Testis (tissue), 3 donors: ENCODE measurements around the gene NPDC1. TPM values are rescaled to one million over a fixed set of nuclear protein-coding genes. Genes with fewer than 3 reads are reported as not detected.

Experiments
- DNase-seq: peaks from one replicate; pipeline ENCODE4 v3.0.0-alpha.2; 2019
- H3K27ac ChIP-seq, 2 donors: fragments of 200-600 bp; sonication (generic); one replicate each; pipeline ENCODE4 v1.5.1; 2019
- H3K27me3 ChIP-seq: fragments of 200-600 bp; sonication (generic); one replicate; pipeline ENCODE4 v1.5.1; 2019
- H3K36me3 ChIP-seq: fragments of 200-600 bp; sonication (generic); one replicate; pipeline ENCODE4 v1.5.1; 2017; ENCODE audit warnings: low read depth; ENCODE audit errors: missing control alignments
- H3K4me1 ChIP-seq: fragments of 200-600 bp; sonication (generic); one replicate; pipeline ENCODE4 v1.5.1; 2019
- H3K4me3 ChIP-seq, 2 donors: fragments of 200-600 bp; sonication (generic); one replicate each; pipeline ENCODE4 v1.5.1; 2017 to 2019
- H3K9me3 ChIP-seq: fragments of 200-600 bp; sonication (generic); one replicate; pipeline ENCODE4 v1.5.1; 2017
- CTCF ChIP-seq, 3 experiments: fragments of 450-650 bp in 2 of 3; fragments of 200-600 bp in 1 of 3; sonication (generic) in 1 of 3; IDR thresholded peaks; one replicate each; pipeline ENCODE4 v1.5.1; 2016 to 2019; ENCODE audit warnings: antibody characterized with exemption in 3 of 3, mild to moderate bottlenecking in 2 of 3, moderate library complexity in 1 of 3
- POLR2A ChIP-seq: fragments of 450-650 bp; IDR thresholded peaks from one replicate; pipeline ENCODE4 v1.6.1; 2017; ENCODE audit warnings: antibody characterized with exemption, mild to moderate bottlenecking, moderate library complexity
- WGBS, 2 donors: methylation state at CpG; one replicate each; pipeline ENCODE4 v1.1.5; 2018; 5-methylcytosine and 5-hydroxymethylcytosine counted together
- intact Hi-C: fragments of 100-400 bp; cut with DNase I; formaldehyde crosslinking; loops from one replicate; pipeline ENCODE4 v1.15.1; 2023; ENCODE audit warnings: low total_unique reads
- polyA plus RNA-seq: library from polyadenylated mRNA; stranded (reverse); fragments of 350-450 nt; fragmentation: Illumina TruSeq; extraction: RNeasy Lipid Tissue Mini Kit (QIAGEN cat#74804); gene quantifications from one replicate; pipeline ENCODE4 v1.2.3, GENCODE V29; 2014; ENCODE audit warnings: low read depth, low replicate concordance; ENCODE audit not compliant: insufficient read depth
- total RNA-seq, 2 donors: library from RNA; depleted of rRNA; stranded (reverse); fragments of >200 nt; gene quantifications; one replicate each; pipeline ENCODE4 v1.2.3, GENCODE V29; 2016

Gene NPDC1
- total and polyA plus RNA-seq, 3 donors from 2014 or later = 47.7 to 103 (median 75.9) TPM

GRCh38 chr9:137011156-137011555 is 34.8 kb downstream of the NPDC1 start:
- intact Hi-C loops = no loop called here
- no peaks in the 10 kb centered on the region for H3K36me3 ChIP-seq

GRCh38 chr9:137009938-137010732 is 35.8 kb downstream of the NPDC1 start:
- no peak overlapping the region for H3K4me3 ChIP-seq
- no peaks in the 10 kb centered on the region for H3K27me3 ChIP-seq
- no peaks in the 10 kb centered on the region for H3K9me3 ChIP-seq
- TF ChIP-seq CTCF (IDR thresholded peaks at IDR 0.05) (no peak), POLR2A (no peak)
- H3K4me1 ChIP-seq = peaks cover 22% of the 10 kb centered on the region
- H3K36me3 ChIP-seq = no peaks in the 10 kb centered on the region
- intact Hi-C loops = no loop called here
- no peak overlapping the region for H3K27ac ChIP-seq
- WGBS, 2 donors = 95 to 100% methylated on average over 12 to 45 of the region's 49 CpGs
- DNase-seq = no peak

More at GRCh38 chr9:137011156-137011555, 34.8 kb downstream of the NPDC1 start:
- Histone ChIP-seq H3K9me3 (no peaks in the 10 kb centered on the region), H3K4me1 (peaks cover 19% of the 10 kb centered on the region), H3K4me3 (no peak overlapping the region), H3K27ac (no peak overlapping the region), H3K27me3 (no peaks in the 10 kb centered on the region)
- WGBS, 2 donors = 96 to 97% methylated on average over 23 to 24 of the region's 24 CpGs
- TF ChIP-seq CTCF (IDR thresholded peaks at IDR 0.05) (no peak), POLR2A (no peak)
- DNase-seq = no peak

- no peak for DNase-seq
- no peak for TF ChIP-seq POLR2A
- no peak for TF ChIP-seq CTCF (IDR thresholded peaks at IDR 0.05)
- intact Hi-C loops = no loop called here
- WGBS, 2 donors = 87 to 95% methylated on average over 7 to 9 of the region's 18 CpGs
- Histone ChIP-seq H3K27ac (no peak overlapping the region), H3K36me3 (no peaks in the 10 kb centered on the region), H3K27me3 (no peaks in the 10 kb centered on the region), H3K9me3 (no peaks in the 10 kb centered on the region), H3K4me1 (peaks cover 22% of the 10 kb centered on the region), H3K4me3 (no peak overlapping the region)
Measured at GRCh38 chr9:137009217-137009616, 36.8 kb downstream of the NPDC1 start.

GRCh38 chr9:137008312-137008711 is 37.7 kb downstream of the NPDC1 start:
- Histone ChIP-seq H3K4me3 (no peak overlapping the region), H3K27me3 (no peaks in the 10 kb centered on the region), H3K4me1 (peaks cover 22% of the 10 kb centered on the region), H3K9me3 (no peaks in the 10 kb centered on the region), H3K36me3 (no peaks in the 10 kb centered on the region), H3K27ac (no peak overlapping the region)
- DNase-seq = no peak
- WGBS, 2 donors = 81 to 91% methylated on average over 7 to 13 of the region's 22 CpGs
- intact Hi-C loops = no loop called here
- TF ChIP-seq POLR2A = no peak
- TF ChIP-seq CTCF (IDR thresholded peaks at IDR 0.05) = no peak
